ENCODE measurements around the gene ZNF420. TPM values are rescaled to one million over a fixed set of nuclear protein-coding genes. Genes with fewer than 3 reads are reported as not detected.
"Not testable (repeated sequence)": the region's sequence is repeated elsewhere in the genome, so short reads cannot be mapped to it uniquely, and the experiment has no call there.

The ZNF420 gene
- total RNA-seq, 1 donor: 7.2 TPM

- no peaks in the 10 kb centered on the region for H3K36me3 ChIP-seq (ENCODE audit: insufficient read depth, low read length)
- H3K27me3 ChIP-seq (ENCODE audit: insufficient read depth, low read length): no peaks in the 10 kb centered on the region
- H3K4me2 ChIP-seq (ENCODE audit: insufficient read depth, low read length): no peak overlapping the region
- no peak for TF ChIP-seq CTCF (IDR thresholded peaks at IDR 0.05; ENCODE audit: extremely low read depth, low read depth, low read length)
- no peak overlapping the region for H3K27ac ChIP-seq (ENCODE audit: low read depth, low read length)
- H3K9me3 ChIP-seq (ENCODE audit: low read depth, low read length): peaks cover 11% of the 10 kb centered on the region
- DNase-seq (ENCODE audit: insufficient read length, low spot score, missing footprints): no peak
- no peak overlapping the region for H2AFZ ChIP-seq (ENCODE audit: low read length)
- H3K4me3 ChIP-seq (ENCODE audit: insufficient read depth, low read length): no peak overlapping the region
- H4K20me1 ChIP-seq (ENCODE audit: insufficient read depth, low read length): no peaks in the 10 kb centered on the region
- no peaks in the 10 kb centered on the region for H3K79me2 ChIP-seq (ENCODE audit: insufficient read depth, low read length)
- no peaks in the 10 kb centered on the region for H3K4me1 ChIP-seq (ENCODE audit: insufficient read depth, low read length)
Measured at GRCh38 chr19:37059142-37059541, 19.1 kb upstream of the ZNF420 start.

- H3K27ac ChIP-seq (ENCODE audit: low read depth, low read length); H3K36me3 ChIP-seq (ENCODE audit: insufficient read depth, low read length); H3K4me1 ChIP-seq (ENCODE audit: insufficient read depth, low read length); H4K20me1 ChIP-seq (ENCODE audit: insufficient read depth, low read length); DNase-seq (ENCODE audit: insufficient read length, low spot score, missing footprints); H2AFZ ChIP-seq (ENCODE audit: low read length); H3K4me2 ChIP-seq (ENCODE audit: insufficient read depth, low read length); H3K9me3 ChIP-seq (ENCODE audit: low read depth, low read length); H3K79me2 ChIP-seq (ENCODE audit: insufficient read depth, low read length); H3K4me3 ChIP-seq (ENCODE audit: insufficient read depth, low read length); H3K27me3 ChIP-seq (ENCODE audit: insufficient read depth, low read length): not testable (repeated sequence)
Measured at GRCh38 chr19:37064886-37065285, 13.3 kb upstream of the ZNF420 start.

GRCh38 chr19:37074111-37074510 is 4.1 kb upstream of the ZNF420 start:
- no peak for TF ChIP-seq CTCF (IDR thresholded peaks at IDR 0.05; ENCODE audit: extremely low read depth, low read depth, low read length)
- Histone ChIP-seq H3K27me3 (ENCODE audit: insufficient read depth, low read length) (no peaks in the 10 kb centered on the region), H3K9me3 (ENCODE audit: low read depth, low read length) (no peaks in the 10 kb centered on the region), H3K27ac (ENCODE audit: low read depth, low read length) (no peak overlapping the region), H4K20me1 (ENCODE audit: insufficient read depth, low read length) (no peaks in the 10 kb centered on the region), H3K36me3 (ENCODE audit: insufficient read depth, low read length) (no peaks in the 10 kb centered on the region), H2AFZ (ENCODE audit: low read length) (no peak overlapping the region), H3K4me1 (ENCODE audit: insufficient read depth, low read length) (peaks cover 6% of the 10 kb centered on the region), H3K79me2 (ENCODE audit: insufficient read depth, low read length) (peaks cover 10% of the 10 kb centered on the region), H3K4me2 (ENCODE audit: insufficient read depth, low read length) (no peak overlapping the region), H3K4me3 (ENCODE audit: insufficient read depth, low read length) (no peak overlapping the region)
- no peak for DNase-seq (ENCODE audit: insufficient read length, low spot score, missing footprints)

- no peak overlapping the region for H3K4me3 ChIP-seq (ENCODE audit: insufficient read depth, low read length)
- H3K4me1 ChIP-seq (ENCODE audit: insufficient read depth, low read length): peaks cover 10% of the 10 kb centered on the region
- H3K36me3 ChIP-seq (ENCODE audit: insufficient read depth, low read length): no peaks in the 10 kb centered on the region
- H3K79me2 ChIP-seq (ENCODE audit: insufficient read depth, low read length): peaks cover 18% of the 10 kb centered on the region
- TF ChIP-seq CTCF (IDR thresholded peaks at IDR 0.05; ENCODE audit: extremely low read depth, low read depth, low read length): no peak
- H2AFZ ChIP-seq (ENCODE audit: low read length): no peak overlapping the region
- H3K4me2 ChIP-seq (ENCODE audit: insufficient read depth, low read length): no peak overlapping the region
- no peaks in the 10 kb centered on the region for H3K9me3 ChIP-seq (ENCODE audit: low read depth, low read length)
- DNase-seq (ENCODE audit: insufficient read length, low spot score, missing footprints): no peak
- H3K27me3 ChIP-seq (ENCODE audit: insufficient read depth, low read length): no peaks in the 10 kb centered on the region
- no peaks in the 10 kb centered on the region for H4K20me1 ChIP-seq (ENCODE audit: insufficient read depth, low read length)
- no peak overlapping the region for H3K27ac ChIP-seq (ENCODE audit: low read depth, low read length)
Measured at GRCh38 chr19:37074819-37075362, 3.3 kb upstream of the ZNF420 start.

- H3K9me3 ChIP-seq (ENCODE audit: low read depth, low read length); H3K4me3 ChIP-seq (ENCODE audit: insufficient read depth, low read length); DNase-seq (ENCODE audit: insufficient read length, low spot score, missing footprints): not testable (repeated sequence)
Measured at GRCh38 chr19:37076524-37076923, 1.7 kb upstream of the ZNF420 start.

More at GRCh38 chr19:37076524-37076923, 1.7 kb upstream of the ZNF420 start:
- H3K36me3 ChIP-seq (ENCODE audit: insufficient read depth, low read length); H3K27ac ChIP-seq (ENCODE audit: low read depth, low read length); H3K27me3 ChIP-seq (ENCODE audit: insufficient read depth, low read length); H2AFZ ChIP-seq (ENCODE audit: low read length); H4K20me1 ChIP-seq (ENCODE audit: insufficient read depth, low read length); H3K4me2 ChIP-seq (ENCODE audit: insufficient read depth, low read length); H3K4me1 ChIP-seq (ENCODE audit: insufficient read depth, low read length): not testable (repeated sequence)
- H3K79me2 ChIP-seq (ENCODE audit: insufficient read depth, low read length): peaks cover 26% of the 10 kb centered on the region
